Posterior vena cava (tissue), 2 donors: ENCODE results near the gene CENPL. TPM values are rescaled to one million over a fixed set of nuclear protein-coding genes. Genes with fewer than 3 reads are reported as not detected.
A peak's percentile ranks its signal among the peaks of the same experiment; 100 is the strongest.
"Not testable (repeated sequence)": the region's sequence is repeated elsewhere in the genome, so short reads cannot be mapped to it uniquely, and the experiment has no call there.

Source experiments
- DNase-seq: peaks from one replicate; pipeline ENCODE4 v3.0.0-alpha.2; 2020; ENCODE audit warnings: low spot score
- intact Hi-C, 2 donors: fragments of 100-400 bp; cut with DNase I; formaldehyde crosslinking; loops; one replicate each; pipeline versions ENCODE4 v1.14.1 to v1.14.2; 2022 to 2023
- long read RNA-seq, 2 donors: library from polyadenylated mRNA; unstranded; transcript quantifications; one replicate each; pipeline ENCODE4 v2.0.0, GENCODE V29; 2020 to 2021
- total RNA-seq, 2 donors: library from RNA; stranded (reverse); fragmentation: NEBNext Ultra II Directional; extraction: Animal tissue kit (Norgen Biotek cat#: 25700); gene quantifications; one replicate each; pipeline ENCODE4 v1.2.1, GENCODE V29; 2021
- donor health status: DM: yes; HTN: yes; CAD: no.
- donor health status: DM: yes; HTN: yes; CAD: no.

Gene CENPL, protein sequence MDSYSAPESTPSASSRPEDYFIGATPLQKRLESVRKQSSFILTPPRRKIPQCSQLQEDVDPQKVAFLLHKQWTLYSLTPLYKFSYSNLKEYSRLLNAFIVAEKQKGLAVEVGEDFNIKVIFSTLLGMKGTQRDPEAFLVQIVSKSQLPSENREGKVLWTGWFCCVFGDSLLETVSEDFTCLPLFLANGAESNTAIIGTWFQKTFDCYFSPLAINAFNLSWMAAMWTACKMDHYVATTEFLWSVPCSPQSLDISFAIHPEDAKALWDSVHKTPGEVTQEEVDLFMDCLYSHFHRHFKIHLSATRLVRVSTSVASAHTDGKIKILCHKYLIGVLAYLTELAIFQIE
- total RNA-seq = 1 to 10 TPM; 5.4 to 8.4 TPM
- long read RNA-seq, donor 1, partial matches to known transcripts = 0 of 2 reads
- long read RNA-seq, donor 1, other reads (novel, unspliced or antisense) = 2 of 2 reads
- long read RNA-seq, donor 2, transcript CENPL-201 (5 exons, 1,847 nt) = major isoform, 5 of 14 reads
- long read RNA-seq, donor 2, partial matches to known transcripts = 1 of 14 reads
- long read RNA-seq, donor 2, other reads (novel, unspliced or antisense) = 5 of 14 reads

DNA sequence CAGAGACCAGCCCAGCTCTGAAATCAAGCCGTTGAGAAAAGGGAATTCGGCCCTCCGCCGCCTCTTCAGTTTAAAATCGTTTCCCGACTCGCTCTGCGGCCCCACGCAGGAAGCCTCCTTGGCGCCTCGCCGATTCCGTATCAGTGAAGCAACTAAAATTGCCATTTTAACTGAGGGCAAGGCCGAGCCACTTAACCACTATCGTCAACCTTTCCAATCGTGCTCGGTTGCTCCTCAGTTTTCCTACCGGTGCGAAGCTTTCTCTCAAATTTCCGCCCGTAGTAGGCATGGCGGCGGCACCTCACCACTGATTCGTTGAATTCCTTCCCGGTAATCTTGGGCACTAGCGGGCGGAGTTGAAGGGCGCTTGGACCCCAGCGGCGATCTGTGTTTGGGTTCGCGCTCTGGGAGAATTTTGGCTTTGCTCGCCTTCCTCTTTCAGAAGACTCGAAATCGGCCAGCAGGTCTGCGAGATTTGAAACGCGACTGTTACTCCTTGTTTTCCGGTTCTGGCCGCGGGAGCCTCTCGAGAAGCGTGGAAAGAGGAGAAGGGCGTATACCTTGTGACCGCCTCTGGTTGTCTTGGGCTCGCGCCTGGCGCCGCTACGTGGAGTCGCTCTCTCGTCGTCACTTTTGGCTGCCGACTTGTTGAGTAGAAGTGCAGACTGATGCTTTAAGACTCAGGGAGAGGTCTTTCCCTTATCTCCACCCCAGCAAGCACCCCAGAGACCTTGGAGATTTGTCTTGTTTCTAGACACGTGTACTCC lies at the start of gene CENPL, which contains the start of gene DARS2:
Gene CENPL (minus strand): TSS at position 569 of the 767 bp plus-strand sequence. CDS start 13,584 bp downstream, outside the sequence.
Gene DARS2 (plus strand): TSS at position 359 of the 767 bp plus-strand sequence. CDS start 557 bp downstream, outside the sequence.
- intact Hi-C loops = loop anchor here in 1 of 2 donors (10.0 kb wide), 1 partner anchor 400 kb away; no protein-coding TSS in a partner anchor
- peak; percentile 99 for DNase-seq

DNA sequence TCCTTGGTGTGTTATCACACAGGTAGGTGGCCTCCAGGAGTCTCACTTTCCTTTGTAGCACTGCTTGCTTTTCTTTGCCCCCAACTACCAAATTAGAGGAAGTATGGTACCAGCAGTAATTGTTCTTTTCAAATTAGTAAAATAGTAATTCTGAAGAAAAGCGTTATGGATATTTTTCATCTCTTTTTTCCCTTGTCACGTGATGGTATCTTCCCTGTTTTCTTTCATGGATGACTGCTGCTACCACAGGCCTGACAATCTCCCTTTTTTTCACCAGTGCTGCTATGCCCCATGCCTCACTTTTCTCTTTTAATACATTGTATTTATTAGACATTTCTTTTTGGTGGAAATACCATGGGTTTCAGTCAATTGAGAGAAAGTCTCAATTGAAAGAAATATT lies 46.8 kb upstream of the CENPL start:
- DNase-seq = no peak
- intact Hi-C loops = loop anchor here in 1 of 2 donors (2.0 kb wide), 1 partner anchor 49 kb away; no protein-coding TSS in a partner anchor

- intact Hi-C loops = loop anchor here in 1 of 2 donors (2.0 kb wide), 1 partner anchor 48 kb away; no protein-coding TSS in a partner anchor
- DNase-seq = no peak
These were observed 46.4 kb upstream of the CENPL start for GRCh38 chr1:173871091-173871490.

DNA sequence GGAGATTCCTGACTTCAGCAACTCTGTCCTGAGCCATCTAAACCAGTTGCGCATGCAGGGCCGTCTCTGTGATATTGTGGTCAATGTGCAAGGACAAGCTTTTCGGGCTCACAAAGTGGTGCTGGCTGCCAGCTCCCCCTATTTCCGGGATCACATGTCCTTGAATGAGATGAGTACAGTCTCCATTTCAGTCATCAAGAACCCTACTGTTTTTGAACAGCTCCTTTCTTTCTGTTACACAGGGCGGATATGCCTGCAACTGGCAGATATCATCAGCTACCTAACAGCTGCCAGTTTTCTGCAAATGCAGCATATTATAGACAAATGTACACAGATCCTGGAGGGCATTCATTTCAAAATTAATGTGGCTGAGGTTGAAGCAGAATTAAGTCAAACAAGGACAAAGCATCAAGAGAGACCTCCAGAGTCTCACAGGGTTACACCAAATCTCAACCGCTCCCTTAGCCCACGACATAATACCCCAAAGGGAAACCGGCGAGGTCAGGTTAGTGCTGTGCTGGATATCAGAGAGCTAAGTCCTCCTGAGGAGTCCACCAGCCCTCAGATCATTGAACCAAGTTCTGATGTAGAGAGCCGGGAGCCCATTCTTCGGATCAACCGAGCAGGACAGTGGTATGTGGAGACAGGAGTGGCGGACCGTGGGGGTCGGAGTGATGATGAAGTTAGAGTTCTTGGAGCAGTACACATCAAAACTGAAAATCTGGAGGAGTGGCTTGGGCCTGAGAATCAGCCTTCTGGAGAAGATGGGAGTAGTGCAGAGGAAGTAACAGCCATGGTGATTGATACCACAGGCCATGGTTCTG lies 45.8 kb upstream of the CENPL start:
- no peak for DNase-seq
- intact Hi-C loops = loop anchor here in 1 of 2 donors (2.0 kb wide), 1 partner anchor 48 kb away; no protein-coding TSS in a partner anchor

- intact Hi-C loops = no loop called here
- DNase-seq = no peak
These were observed 44.3 kb upstream of the CENPL start for GRCh38 chr1:173869021-173869359.

GRCh38 chr1:173868266-173869020 lies 43.8 kb upstream of the CENPL start, which contains the start of gene ZBTB37:
TSS of gene ZBTB37 (plus strand) at chr1:173868380. CDS start at chr1:173870226, 1,846 bp downstream.
- intact Hi-C loops = no loop called here
- DNase-seq = peak; percentile 95

- intact Hi-C loops = no loop called here
These were observed 43.1 kb upstream of the CENPL start, which contains the start of gene GAS5 for GRCh38 chr1:173867753-173868265. TSS of gene GAS5 (minus strand) at chr1:173867989.

DNA sequence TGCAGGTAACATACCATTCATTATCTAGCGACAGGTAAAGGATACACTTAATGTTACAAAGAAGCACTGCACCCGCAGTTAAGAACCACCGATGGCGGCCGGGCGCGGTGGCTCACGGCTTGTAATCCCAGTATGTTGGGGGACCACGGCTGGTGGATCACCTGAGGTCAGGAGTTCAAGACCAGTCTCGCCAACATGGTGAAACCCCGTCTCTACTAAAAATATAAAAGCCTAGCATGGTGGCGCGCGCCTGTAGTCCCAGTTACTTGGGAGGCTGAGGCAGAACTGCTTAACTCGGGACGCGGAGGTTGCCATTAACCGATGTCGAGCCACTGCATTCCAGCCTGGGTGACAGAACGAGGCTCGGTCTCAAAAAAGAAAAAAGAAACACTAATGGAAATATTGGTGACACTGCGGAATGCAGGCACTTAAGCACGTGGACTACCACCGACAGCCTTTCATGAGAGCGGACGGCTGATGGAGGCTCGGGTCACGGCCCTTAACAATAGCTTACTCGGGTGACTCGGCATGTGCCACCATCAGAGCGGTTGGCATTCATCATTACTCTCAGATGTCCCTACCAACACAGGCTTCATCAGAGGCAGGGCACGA lies 42.6 kb upstream of the CENPL start:
- no peak for DNase-seq
- intact Hi-C loops = no loop called here

More at GRCh38 chr1:173867753-173868265, 43.1 kb upstream of the CENPL start, which contains the start of gene GAS5:
- DNase-seq = peak; percentile 100

GRCh38 chr1:173866413-173867115 lies 41.9 kb upstream of the CENPL start:
- intact Hi-C loops = no loop called here
- DNase-seq = no peak

DNA sequence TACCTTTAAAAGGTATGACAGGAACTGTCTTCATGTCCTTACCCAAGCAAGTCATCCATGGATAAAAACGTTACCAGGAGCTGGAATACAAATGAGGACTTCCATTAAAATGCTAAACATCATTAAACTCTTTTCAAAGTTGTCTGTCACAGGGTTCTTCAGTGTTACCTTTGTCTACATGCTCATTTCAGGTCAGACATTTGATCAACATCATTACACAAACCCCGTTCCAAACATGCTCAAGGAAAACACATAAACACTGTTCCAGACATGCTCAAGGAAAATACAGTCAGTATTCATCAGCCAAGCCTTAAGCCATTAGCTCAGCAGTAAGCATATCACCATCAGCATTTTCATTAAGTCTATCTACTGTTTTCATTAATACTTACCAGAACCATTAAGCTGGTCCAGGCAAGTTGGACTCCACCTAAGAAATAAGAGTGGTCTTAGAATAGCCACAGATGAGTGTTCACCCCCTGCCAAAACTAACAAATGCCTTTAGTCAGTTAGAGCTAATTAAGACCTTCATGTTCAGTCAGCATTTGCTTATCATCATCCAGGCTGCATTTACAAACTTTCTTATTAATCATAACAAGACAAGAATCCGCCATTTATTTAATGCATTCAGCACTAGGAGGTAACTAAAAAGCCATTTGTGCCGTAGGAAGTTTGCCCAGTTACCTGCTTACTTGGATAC lies 40.9 kb upstream of the CENPL start:
- no peak for DNase-seq
- intact Hi-C loops = no loop called here

DNA sequence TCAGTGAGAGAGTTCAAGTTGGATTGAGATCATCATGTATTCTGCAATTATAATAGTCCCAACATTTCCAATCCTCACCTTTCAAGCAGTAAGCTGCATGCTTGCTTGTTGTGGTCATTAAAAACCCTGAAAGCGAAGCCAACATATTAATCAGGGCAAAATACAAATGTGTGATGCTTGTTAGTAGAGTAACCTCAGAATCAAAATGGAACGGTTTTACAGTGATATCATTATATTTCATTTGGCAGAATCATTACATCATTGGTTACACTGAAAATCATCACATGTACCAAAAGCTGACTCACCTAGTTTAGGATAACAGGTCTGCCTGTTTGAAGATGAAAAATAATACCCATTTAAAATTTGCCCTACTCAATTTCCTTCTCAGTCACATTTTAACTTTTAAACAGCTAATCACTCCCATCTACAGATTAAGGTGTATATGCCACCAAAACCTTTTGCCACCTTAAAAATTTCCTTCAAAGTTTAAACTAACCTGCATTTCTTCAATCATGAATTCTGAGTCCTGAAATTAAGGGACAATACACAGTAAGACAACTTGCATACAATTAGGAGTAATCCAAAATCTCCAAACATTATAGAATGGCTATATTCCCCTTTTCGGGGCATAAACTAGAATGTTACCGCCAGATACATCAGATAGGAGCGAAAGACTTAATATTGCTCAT lies 39.6 kb upstream of the CENPL start:
- intact Hi-C loops = no loop called here
- DNase-seq = no peak

GRCh38 chr1:173863224-173864161 lies 38.8 kb upstream of the CENPL start:
- intact Hi-C loops = no loop called here

DNA sequence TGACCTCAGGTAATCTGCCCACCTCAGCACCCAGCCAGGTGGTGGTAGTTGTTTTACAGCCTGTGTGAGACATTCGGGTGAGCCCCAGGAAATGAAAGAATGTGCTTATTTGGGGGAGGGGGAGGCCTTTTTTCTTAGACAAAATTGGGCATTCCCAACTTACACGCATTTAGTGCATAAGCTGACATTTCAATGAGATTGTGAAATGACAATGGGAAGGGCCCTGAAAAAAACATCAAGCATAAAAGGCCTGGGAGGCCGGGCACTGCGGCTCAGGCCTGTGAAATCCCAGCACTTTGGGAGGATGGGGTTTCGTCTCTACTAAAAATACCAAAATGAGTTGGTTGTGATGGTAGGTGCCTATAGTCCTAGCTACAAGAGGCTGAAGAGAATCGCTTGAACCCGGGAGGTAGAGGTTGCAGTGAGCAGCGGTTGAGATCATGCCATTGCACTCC lies 38.1 kb upstream of the CENPL start:
- intact Hi-C loops = no loop called here

More at GRCh38 chr1:173863224-173864161, 38.8 kb upstream of the CENPL start:
- DNase-seq = no peak

DNA sequence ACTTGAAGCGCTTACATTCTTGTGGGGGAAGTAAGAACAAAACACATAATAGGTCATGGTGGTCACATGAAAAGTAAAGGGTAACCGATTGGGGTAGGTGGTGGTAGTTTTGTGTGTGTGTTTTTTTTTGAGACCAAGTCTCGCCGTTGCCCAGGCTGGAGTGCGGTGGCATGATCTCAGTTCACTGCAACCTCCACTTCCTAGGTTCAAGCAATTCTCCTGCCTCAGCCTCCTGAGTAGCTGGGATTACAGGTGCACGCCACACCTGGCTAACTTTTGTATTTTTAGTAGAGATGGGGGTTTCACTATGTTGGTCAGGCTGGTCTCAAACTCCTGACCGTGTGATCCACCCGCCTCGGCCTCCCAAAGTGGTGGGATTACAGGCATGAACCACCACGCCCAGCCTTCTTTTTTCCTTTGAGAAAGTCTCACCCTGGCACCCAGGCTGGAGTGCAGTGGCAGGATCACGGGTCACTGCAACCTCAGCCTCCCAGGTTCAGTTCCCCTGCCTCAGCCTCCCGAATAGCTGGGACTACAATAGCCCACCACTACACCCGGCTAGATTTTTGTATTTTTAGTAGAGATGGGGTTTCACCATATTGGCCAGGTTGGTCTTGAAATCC lies 37.6 kb upstream of the CENPL start:
- DNase-seq, intact Hi-C loops: not testable (repeated sequence)

More for the DNA sequence above, 38.1 kb upstream of the CENPL start:
- no peak for DNase-seq
